Measurements from ENCODE around the gene SPDEF.

SPDEF gene

DNA sequence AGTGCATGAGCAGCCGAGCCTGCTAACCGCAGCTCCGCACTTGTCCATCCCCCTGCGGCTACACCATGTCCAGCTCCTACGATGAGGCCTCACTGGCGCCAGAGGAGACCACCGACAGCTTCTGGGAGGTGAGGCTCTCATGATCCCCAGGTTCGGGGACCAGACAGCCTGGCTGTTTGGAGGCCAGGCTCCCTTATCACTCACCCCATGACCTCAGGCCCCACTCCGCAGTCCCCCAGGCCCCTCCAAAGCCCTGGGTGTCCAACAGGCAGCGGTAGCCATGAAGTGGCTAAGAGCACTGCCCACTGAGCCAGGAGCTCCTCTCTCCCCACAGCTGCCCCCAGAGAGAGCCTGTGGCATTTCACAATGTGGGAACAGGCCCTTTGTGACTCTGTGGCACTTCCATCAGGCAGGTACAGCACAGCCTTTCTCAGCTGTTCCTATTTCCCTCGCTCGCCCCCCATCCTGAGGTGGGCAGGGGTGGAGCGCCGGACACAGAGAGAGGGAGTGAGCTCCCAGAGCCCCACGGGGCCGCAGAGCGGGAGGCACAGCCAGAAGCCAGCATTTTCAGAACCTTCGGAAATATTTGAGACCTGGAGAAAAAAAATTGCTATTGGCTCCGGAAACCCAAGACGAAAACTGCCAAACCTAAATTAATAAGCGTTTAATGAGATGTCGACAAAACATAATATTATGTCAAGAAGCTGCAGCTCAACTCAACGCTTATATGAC lies 29.7 kb downstream of the SPDEF start:
- no peak for DNase-seq

- DNase-seq: no peak
Observed at GRCh38 chr6:34525431-34526175, 30.5 kb downstream of the SPDEF start.

DNA sequence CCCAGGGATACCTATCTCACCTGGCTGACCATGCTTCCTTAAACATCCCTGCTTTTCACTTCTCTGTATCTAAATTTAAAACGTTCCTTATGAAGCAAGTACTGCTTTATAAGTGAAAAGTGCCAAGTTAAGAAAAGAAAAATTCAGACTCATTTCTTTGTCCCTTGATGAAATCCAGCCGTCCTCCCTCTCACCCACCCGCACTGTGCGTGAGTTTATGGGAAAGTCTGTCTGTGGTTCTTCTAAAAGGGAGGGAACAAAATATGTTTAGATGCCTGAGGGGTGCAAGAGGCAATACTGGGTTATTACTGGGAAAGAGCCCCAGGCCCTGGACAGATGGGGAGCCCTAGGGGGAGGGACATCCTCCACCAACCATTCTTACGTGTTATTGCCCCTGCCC lies 31.2 kb downstream of the SPDEF start:
- DNase-seq: no peak

DNA sequence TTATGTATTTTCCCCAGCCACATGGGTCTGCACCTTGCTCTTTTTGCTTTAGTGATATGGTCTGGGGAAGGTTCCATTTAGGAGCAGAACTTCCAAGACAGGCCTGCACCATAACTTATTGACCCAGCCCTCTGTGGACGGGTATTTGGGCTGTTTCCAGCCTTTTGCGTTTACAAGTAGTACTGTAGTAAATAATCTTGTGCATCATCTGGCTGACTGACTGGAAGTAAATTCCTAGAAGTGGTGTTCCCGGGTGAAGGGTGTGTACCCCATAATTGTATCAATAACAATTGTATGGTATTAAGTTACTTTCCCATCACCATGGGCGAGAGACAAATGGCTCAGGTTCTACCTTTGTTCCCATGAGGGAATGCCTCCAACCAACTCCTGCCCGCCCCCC lies 31.6 kb downstream of the SPDEF start:
- DNase-seq: no peak

DNA sequence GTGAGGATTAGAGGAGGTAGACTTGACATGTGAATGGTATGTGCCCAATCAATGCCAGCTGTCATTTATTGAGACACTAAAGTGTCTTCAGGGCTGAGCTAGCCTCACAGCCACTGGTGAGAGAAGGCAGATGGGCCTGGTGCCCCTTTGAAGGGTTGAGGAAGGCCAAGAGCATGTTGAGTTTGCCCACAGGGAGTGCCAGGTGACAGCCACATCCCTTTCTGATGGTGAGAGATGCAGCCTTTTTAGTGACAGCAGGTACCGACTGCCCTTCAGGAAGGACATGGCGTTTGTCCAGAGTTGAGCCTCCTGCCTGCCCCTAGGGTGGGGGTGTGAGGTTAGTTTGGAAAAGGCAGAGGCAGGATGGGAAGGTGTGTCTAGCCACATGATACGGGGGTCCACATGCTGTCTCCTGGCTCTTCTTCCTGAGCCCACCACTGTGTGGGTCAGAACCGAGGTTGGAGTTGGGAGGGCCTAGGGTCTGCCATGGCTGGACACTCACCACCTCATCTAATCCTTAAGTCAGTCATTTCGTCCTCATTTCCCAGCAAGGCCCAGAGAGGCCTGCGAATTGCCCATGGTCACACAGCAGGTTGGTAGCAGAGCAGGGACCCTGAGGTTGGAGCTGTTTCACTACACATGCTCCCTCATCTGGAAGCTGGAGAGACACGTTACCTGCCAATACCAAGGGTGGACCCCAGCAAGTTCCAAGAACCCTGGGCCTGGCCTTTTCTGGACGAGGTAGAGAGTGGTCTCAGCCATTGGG lies 32.5 kb downstream of the SPDEF start:
- DNase-seq: no peak

DNA sequence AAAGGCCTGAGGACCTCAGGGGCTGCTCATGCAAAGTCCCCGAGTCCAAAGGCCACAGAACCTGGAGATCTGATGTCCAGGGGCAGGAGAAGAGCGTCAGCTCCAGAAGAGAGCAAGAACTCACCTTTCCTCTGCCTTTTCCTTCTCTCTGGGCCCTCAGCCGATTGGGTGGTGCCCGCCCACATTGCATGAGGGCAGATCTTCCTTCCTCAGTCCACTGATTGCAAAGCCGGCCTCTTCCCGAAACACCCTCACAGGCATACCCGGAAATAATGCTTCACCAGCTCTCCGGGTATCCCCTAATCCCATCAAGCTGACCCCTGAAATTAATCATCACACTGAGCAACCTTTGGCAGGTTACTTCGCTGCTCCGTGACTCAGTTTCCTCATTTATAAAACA lies 33.4 kb downstream of the SPDEF start:
- DNase-seq: no peak

GRCh38 chr6:34521463-34522285 lies 34.5 kb downstream of the SPDEF start:
- DNase-seq: no peak

DNA sequence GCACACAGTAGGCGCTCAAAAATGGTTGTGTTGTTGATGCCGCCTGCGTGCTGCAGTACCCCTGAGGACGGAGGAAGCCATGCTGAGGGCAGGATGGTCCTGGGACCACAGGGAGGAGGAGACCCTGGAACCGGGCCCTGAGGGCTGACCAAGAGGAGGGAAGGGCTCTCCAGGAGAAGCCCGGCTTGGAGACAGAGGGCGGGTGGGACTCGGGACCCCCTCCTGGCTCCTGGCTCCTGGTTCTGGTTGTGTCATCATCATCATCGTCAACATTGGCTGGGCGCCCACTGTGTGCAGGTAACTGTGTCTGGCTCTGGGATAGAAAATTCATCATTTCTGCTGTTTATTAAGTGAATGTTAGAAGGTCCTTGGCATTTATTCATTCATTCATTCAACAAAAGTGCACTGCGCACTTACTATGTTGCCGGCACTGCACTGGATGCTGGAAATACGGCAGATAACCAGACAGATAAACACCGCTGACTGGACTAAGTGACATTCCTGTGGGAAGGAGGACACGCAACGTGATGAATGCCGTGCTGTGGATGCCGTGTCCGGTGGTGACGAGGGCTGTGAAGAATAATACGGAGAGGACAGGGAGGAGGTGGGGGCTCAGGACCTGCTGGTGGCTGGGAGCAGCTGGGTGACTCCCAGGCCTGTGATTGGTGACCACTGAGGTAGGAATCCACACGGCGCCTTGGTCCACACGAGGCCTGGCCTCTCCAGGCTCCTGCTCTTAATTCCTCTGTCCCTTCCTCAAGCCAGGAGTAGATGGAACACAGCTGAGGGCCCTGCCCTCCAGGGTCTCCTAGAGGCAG lies 35.3 kb downstream of the SPDEF start:
- no peak for DNase-seq

- DNase-seq: no peak
Observed at GRCh38 chr6:34519971-34520644, 36.0 kb downstream of the SPDEF start.

- DNase-seq: no peak
Observed at GRCh38 chr6:34518669-34519365, 37.3 kb downstream of the SPDEF start.

GRCh38 chr6:34517966-34518365 lies 38.2 kb downstream of the SPDEF start:
- no peak for DNase-seq

DNA sequence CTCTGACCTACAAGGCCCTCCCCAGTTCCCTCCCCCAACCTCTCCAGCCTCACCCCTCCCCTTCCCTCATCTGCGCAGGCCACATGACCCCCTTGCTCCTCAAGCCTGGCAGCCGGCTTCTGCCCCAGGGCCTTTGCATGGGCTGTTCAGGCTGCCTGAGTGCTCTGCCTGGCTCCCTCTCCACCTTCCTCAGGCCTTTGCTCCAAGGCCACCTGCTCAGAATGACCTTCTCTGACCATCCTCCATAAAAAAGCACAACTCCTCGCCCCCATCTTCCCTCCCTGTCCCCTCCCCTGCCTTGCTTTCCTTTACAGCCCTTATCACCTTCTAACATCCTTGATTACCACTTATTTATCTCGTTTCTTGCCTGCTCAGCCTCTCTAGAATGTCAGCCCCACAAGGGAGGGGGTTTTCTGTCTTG lies 38.7 kb downstream of the SPDEF start:
- no peak for DNase-seq

- no peak for DNase-seq
Observed at GRCh38 chr6:34516391-34517324, 39.5 kb downstream of the SPDEF start.

DNA sequence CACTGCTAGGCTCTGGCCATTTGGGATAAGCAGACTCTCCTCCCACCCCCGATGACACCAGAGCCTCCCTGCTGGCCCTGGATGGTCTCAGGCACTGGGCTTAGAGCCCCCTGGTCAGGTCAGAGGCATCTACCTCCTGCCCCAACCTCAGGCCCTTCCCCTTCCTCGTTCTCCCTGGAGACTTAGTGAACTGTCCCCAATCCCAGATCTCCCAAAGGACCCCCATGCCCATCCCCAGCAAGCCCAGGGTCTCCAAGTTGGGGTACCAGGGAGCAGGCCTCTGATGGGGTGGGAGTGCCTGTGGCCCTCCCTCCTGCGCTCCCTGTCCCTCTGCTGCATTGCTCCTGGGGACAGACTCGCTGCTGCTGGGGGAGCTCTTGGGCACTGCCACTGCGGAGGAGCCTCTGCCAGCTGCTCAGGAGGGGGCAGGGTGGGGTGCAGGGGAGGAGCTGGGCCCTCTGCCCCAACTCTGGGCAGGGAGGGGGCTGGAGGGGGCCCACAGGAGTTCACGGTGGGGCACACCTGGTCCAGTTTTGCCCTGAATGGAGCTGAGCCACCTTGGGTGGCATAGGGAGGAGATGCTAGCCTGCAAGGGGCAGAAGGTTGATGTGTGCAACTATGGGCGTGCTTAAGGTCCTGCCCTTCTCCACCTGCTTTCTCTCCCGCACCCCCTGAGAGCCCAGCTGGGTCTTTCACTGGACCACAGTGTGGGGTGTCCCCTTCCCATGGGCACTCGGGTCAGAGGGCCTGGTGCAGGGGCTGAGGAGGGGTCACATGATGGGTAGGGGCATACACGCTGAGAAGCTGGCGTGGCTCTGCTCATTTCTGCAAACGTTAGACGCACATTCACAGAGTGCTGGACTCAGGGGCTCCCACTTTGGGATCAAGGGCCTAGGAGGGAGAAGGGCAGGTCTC lies 40.4 kb downstream of the SPDEF start:
- no peak for DNase-seq

- DNase-seq: peak; percentile 53 to 74
Observed at GRCh38 chr6:34514593-34515472, 41.3 kb downstream of the SPDEF start.

- no peak for DNase-seq
Observed at GRCh38 chr6:34514112-34514511, 42.0 kb downstream of the SPDEF start.

GRCh38 chr6:34513646-34514045 lies 42.5 kb downstream of the SPDEF start:
- DNase-seq: no peak
